GM21576 (cell line): ENCODE measurements around the gene HTR2C.

Experiments
- ATAC-seq: cut with Tn5 transposase; IDR thresholded peaks from one replicate; pipeline ENCODE4 v1.9.1; 2021; ENCODE audit warnings: mild to moderate bottlenecking, moderate library complexity; ENCODE audit not compliant: unreplicated experiment

Gene HTR2C

DNA sequence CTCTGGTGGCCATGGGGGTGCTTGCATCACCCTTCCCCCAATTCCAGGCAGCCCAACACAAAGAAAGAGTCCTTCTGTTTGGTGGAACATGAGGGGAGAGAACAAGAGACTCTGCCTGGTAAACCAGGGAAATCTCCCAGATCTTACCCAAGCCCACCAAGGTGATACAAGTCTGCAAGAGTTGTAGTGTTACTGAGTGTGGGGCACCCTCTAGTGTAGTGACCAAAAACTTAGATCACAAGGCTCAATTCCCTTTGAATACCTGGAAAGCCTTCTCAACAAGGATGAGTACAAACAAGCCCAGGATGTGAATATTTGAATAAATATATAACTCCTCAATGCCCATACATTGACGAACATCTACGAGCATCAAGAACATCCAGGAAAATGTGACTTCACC lies 368.8 kb downstream of the HTR2C start:
- ATAC-seq = no peak
